Measurements from ENCODE around the gene RGS19.

RGS19 gene

GRCh38 chr20:64050261-64051032, 28.9 kb downstream of the RGS19 start:
- Histone ChIP-seq H3K4me3 (ENCODE audit: low read depth, low read length) (peak overlapping the region; percentile 42), H3K9me3 (ENCODE audit: control insufficient read depth, insufficient read depth, low read depth, low read length) (no peaks in the 10 kb centered on the region), H3K36me3 (ENCODE audit: control insufficient read depth, insufficient read depth, low read length) (no peaks in the 10 kb centered on the region), H3K4me1 (ENCODE audit: control insufficient read depth, insufficient read depth, low read length) (peaks cover 31% of the 10 kb centered on the region), H3K27me3 (ENCODE audit: control insufficient read depth, insufficient read depth, low read length) (peaks cover 56% of the 10 kb centered on the region), H3K9ac (ENCODE audit: low read length) (no peak overlapping the region), H3K27ac (ENCODE audit: low read depth, low read length) (no peak overlapping the region)

GRCh38 chr20:64049878-64050260, 29.4 kb downstream of the RGS19 start:
- H3K27me3 ChIP-seq (ENCODE audit: control insufficient read depth, insufficient read depth, low read length), result peaks cover 62% of the 10 kb centered on the region
- H3K27ac ChIP-seq (ENCODE audit: low read depth, low read length), result no peak overlapping the region
- peaks cover 37% of the 10 kb centered on the region for H3K4me1 ChIP-seq (ENCODE audit: control insufficient read depth, insufficient read depth, low read length)
- peak overlapping the region; percentile 42 for H3K4me3 ChIP-seq (ENCODE audit: low read depth, low read length)
- no peaks in the 10 kb centered on the region for H3K36me3 ChIP-seq (ENCODE audit: control insufficient read depth, insufficient read depth, low read length)
- H3K9me3 ChIP-seq (ENCODE audit: control insufficient read depth, insufficient read depth, low read depth, low read length), result no peaks in the 10 kb centered on the region
- H3K9ac ChIP-seq (ENCODE audit: low read length), result no peak overlapping the region

GRCh38 chr20:64049060-64049877, 30.0 kb downstream of the RGS19 start, which contains the start of gene SOX18:
TSS of gene SOX18 (minus strand) at chr20:64049639. CDS start at chr20:64049516, 123 bp downstream.
- H3K4me3 ChIP-seq (ENCODE audit: low read depth, low read length), result peak within 1 kb of the TSS; percentile 52
- peaks cover 66% of the 10 kb centered on the region for H3K27me3 ChIP-seq (ENCODE audit: control insufficient read depth, insufficient read depth, low read length)
- H3K9ac ChIP-seq (ENCODE audit: low read length), result peak within 1 kb of the TSS; percentile 33
- H3K36me3 ChIP-seq (ENCODE audit: control insufficient read depth, insufficient read depth, low read length), result no peaks in the 10 kb centered on the region
- H3K27ac ChIP-seq (ENCODE audit: low read depth, low read length), result no peak within 1 kb of the TSS
- no peaks in the 10 kb centered on the region for H3K9me3 ChIP-seq (ENCODE audit: control insufficient read depth, insufficient read depth, low read depth, low read length)
- peaks cover 37% of the 10 kb centered on the region for H3K4me1 ChIP-seq (ENCODE audit: control insufficient read depth, insufficient read depth, low read length)

- H3K9ac ChIP-seq (ENCODE audit: low read length), result peak overlapping the region; percentile 33
- H3K4me1 ChIP-seq (ENCODE audit: control insufficient read depth, insufficient read depth, low read length), result peaks cover 30% of the 10 kb centered on the region
- H3K36me3 ChIP-seq (ENCODE audit: control insufficient read depth, insufficient read depth, low read length), result no peaks in the 10 kb centered on the region
- peaks cover 73% of the 10 kb centered on the region for H3K27me3 ChIP-seq (ENCODE audit: control insufficient read depth, insufficient read depth, low read length)
- H3K27ac ChIP-seq (ENCODE audit: low read depth, low read length), result no peak overlapping the region
- no peaks in the 10 kb centered on the region for H3K9me3 ChIP-seq (ENCODE audit: control insufficient read depth, insufficient read depth, low read depth, low read length)
- H3K4me3 ChIP-seq (ENCODE audit: low read depth, low read length), result peak overlapping the region; percentile 52
Measured at GRCh38 chr20:64048402-64049044, 30.8 kb downstream of the RGS19 start.

- Histone ChIP-seq H3K27ac (ENCODE audit: low read depth, low read length) (no peak overlapping the region), H3K27me3 (ENCODE audit: control insufficient read depth, insufficient read depth, low read length) (peaks cover 76% of the 10 kb centered on the region), H3K9me3 (ENCODE audit: control insufficient read depth, insufficient read depth, low read depth, low read length) (no peaks in the 10 kb centered on the region), H3K4me3 (ENCODE audit: low read depth, low read length) (peak overlapping the region; percentile 52), H3K4me1 (ENCODE audit: control insufficient read depth, insufficient read depth, low read length) (peaks cover 26% of the 10 kb centered on the region), H3K9ac (ENCODE audit: low read length) (peak overlapping the region; percentile 33), H3K36me3 (ENCODE audit: control insufficient read depth, insufficient read depth, low read length) (no peaks in the 10 kb centered on the region)
Measured at GRCh38 chr20:64047968-64048401, 31.3 kb downstream of the RGS19 start.

GRCh38 chr20:64047046-64047389, 32.3 kb downstream of the RGS19 start:
- no peak overlapping the region for H3K9ac ChIP-seq (ENCODE audit: low read length)
- H3K9me3 ChIP-seq (ENCODE audit: control insufficient read depth, insufficient read depth, low read depth, low read length), result no peaks in the 10 kb centered on the region
- no peaks in the 10 kb centered on the region for H3K36me3 ChIP-seq (ENCODE audit: control insufficient read depth, insufficient read depth, low read length)
- H3K4me1 ChIP-seq (ENCODE audit: control insufficient read depth, insufficient read depth, low read length), result peaks cover 30% of the 10 kb centered on the region
- H3K27ac ChIP-seq (ENCODE audit: low read depth, low read length), result no peak overlapping the region
- peaks cover 80% of the 10 kb centered on the region for H3K27me3 ChIP-seq (ENCODE audit: control insufficient read depth, insufficient read depth, low read length)
- no peak overlapping the region for H3K4me3 ChIP-seq (ENCODE audit: low read depth, low read length)

- Histone ChIP-seq H3K9ac (ENCODE audit: low read length) (no peak overlapping the region), H3K36me3 (ENCODE audit: control insufficient read depth, insufficient read depth, low read length) (no peaks in the 10 kb centered on the region), H3K4me1 (ENCODE audit: control insufficient read depth, insufficient read depth, low read length) (peaks cover 36% of the 10 kb centered on the region), H3K27ac (ENCODE audit: low read depth, low read length) (no peak overlapping the region), H3K4me3 (ENCODE audit: low read depth, low read length) (no peak overlapping the region), H3K9me3 (ENCODE audit: control insufficient read depth, insufficient read depth, low read depth, low read length) (no peaks in the 10 kb centered on the region), H3K27me3 (ENCODE audit: control insufficient read depth, insufficient read depth, low read length) (peaks cover 83% of the 10 kb centered on the region)
Measured at GRCh38 chr20:64045346-64046011, 33.8 kb downstream of the RGS19 start.

GRCh38 chr20:64044484-64045247, 34.7 kb downstream of the RGS19 start:
- Histone ChIP-seq H3K9ac (ENCODE audit: low read length) (no peak overlapping the region), H3K9me3 (ENCODE audit: control insufficient read depth, insufficient read depth, low read depth, low read length) (no peaks in the 10 kb centered on the region), H3K27me3 (ENCODE audit: control insufficient read depth, insufficient read depth, low read length) (peaks cover 83% of the 10 kb centered on the region), H3K36me3 (ENCODE audit: control insufficient read depth, insufficient read depth, low read length) (no peaks in the 10 kb centered on the region), H3K27ac (ENCODE audit: low read depth, low read length) (no peak overlapping the region), H3K4me1 (ENCODE audit: control insufficient read depth, insufficient read depth, low read length) (peaks cover 29% of the 10 kb centered on the region), H3K4me3 (ENCODE audit: low read depth, low read length) (no peak overlapping the region)

GRCh38 chr20:64043768-64044167, 35.5 kb downstream of the RGS19 start:
- Histone ChIP-seq H3K27ac (ENCODE audit: low read depth, low read length) (no peak overlapping the region), H3K4me1 (ENCODE audit: control insufficient read depth, insufficient read depth, low read length) (peaks cover 29% of the 10 kb centered on the region), H3K9ac (ENCODE audit: low read length) (no peak overlapping the region), H3K9me3 (ENCODE audit: control insufficient read depth, insufficient read depth, low read depth, low read length) (no peaks in the 10 kb centered on the region), H3K36me3 (ENCODE audit: control insufficient read depth, insufficient read depth, low read length) (no peaks in the 10 kb centered on the region), H3K27me3 (ENCODE audit: control insufficient read depth, insufficient read depth, low read length) (peaks cover 89% of the 10 kb centered on the region), H3K4me3 (ENCODE audit: low read depth, low read length) (no peak overlapping the region)
